ENCODE results near the gene PPM1M. TPM values are rescaled to one million over a fixed set of nuclear protein-coding genes. Genes with fewer than 3 reads are reported as not detected.

Gene PPM1M
- total and polyA plus RNA-seq, 2 donors (not counting 1 experiment from before 2014, with no cell fraction given), result 19.7 to 37.8 TPM

GRCh38 chr3:52229656-52230055 is 15.9 kb upstream of the PPM1M start:
- Histone ChIP-seq H4K20me1 (ENCODE audit: control insufficient read depth, extremely low read depth, insufficient read depth, low read length) (no peaks in the 10 kb centered on the region), H3K4me2 (ENCODE audit: extremely low read depth, insufficient read depth, low read length) (no peak overlapping the region), H3K4me1 (ENCODE audit: control insufficient read depth, extremely low read depth, insufficient read depth, low read length) (no peaks in the 10 kb centered on the region), H3K36me3 (ENCODE audit: control insufficient read depth, insufficient read depth, low read length) (peaks cover 40% of the 10 kb centered on the region), H3K79me2 (ENCODE audit: control insufficient read depth, insufficient read depth, low read length) (no peaks in the 10 kb centered on the region), H2AFZ (ENCODE audit: low read length) (no peak overlapping the region), H3K27ac (ENCODE audit: insufficient read depth, low read length) (no peak overlapping the region), H3K4me3 (replicated peaks in 1 of 4; ENCODE audit: control extremely low read depth in 1 of 4, insufficient read depth in 1 of 4, low read depth in 3 of 4, low read length in 4 of 4) (no peak overlapping the region), H3K27me3 (ENCODE audit: control insufficient read depth, insufficient read depth, low read length) (no peaks in the 10 kb centered on the region), H3K9me3 (ENCODE audit: control insufficient read depth, insufficient read depth, low read depth, low read length) (no peaks in the 10 kb centered on the region), H3K9ac (ENCODE audit: insufficient read depth, low read length) (no peak overlapping the region)
- no peak for DNase-seq (ENCODE audit: low read depth in 2 of 2)
- TF ChIP-seq EZH2 (IDR thresholded peaks at IDR 0.05; ENCODE audit: low read length, missing control alignments) (no peak), CTCF (conservative IDR thresholded peaks at IDR 0.05 in 1 of 2, IDR thresholded peaks at IDR 0.05 in 1 of 2; ENCODE audit: low read depth in 1 of 2, low read length in 2 of 2) (no peak)

- Histone ChIP-seq H3K27ac (ENCODE audit: insufficient read depth, low read length) (no peak overlapping the region), H3K4me3 (replicated peaks in 1 of 4; ENCODE audit: control extremely low read depth in 1 of 4, insufficient read depth in 1 of 4, low read depth in 3 of 4, low read length in 4 of 4) (no peak overlapping the region), H3K79me2 (ENCODE audit: control insufficient read depth, insufficient read depth, low read length) (peaks cover 2% of the 10 kb centered on the region), H3K9ac (ENCODE audit: insufficient read depth, low read length) (no peak overlapping the region), H3K27me3 (ENCODE audit: control insufficient read depth, insufficient read depth, low read length) (no peaks in the 10 kb centered on the region), H3K36me3 (ENCODE audit: control insufficient read depth, insufficient read depth, low read length) (peaks cover 40% of the 10 kb centered on the region), H3K4me1 (ENCODE audit: control insufficient read depth, extremely low read depth, insufficient read depth, low read length) (no peaks in the 10 kb centered on the region), H3K4me2 (ENCODE audit: extremely low read depth, insufficient read depth, low read length) (no peak overlapping the region), H2AFZ (ENCODE audit: low read length) (no peak overlapping the region), H4K20me1 (ENCODE audit: control insufficient read depth, extremely low read depth, insufficient read depth, low read length) (no peaks in the 10 kb centered on the region), H3K9me3 (ENCODE audit: control insufficient read depth, insufficient read depth, low read depth, low read length) (no peaks in the 10 kb centered on the region)
- no peak for DNase-seq (ENCODE audit: low read depth in 2 of 2)
- TF ChIP-seq EZH2 (IDR thresholded peaks at IDR 0.05; ENCODE audit: low read length, missing control alignments) (no peak), CTCF (conservative IDR thresholded peaks at IDR 0.05 in 1 of 2, IDR thresholded peaks at IDR 0.05 in 1 of 2; ENCODE audit: low read depth in 1 of 2, low read length in 2 of 2) (no peak)
Measured at GRCh38 chr3:52230461-52230860, 15.1 kb upstream of the PPM1M start.

GRCh38 chr3:52230889-52231499 is 14.6 kb upstream of the PPM1M start:
- no peak for DNase-seq (ENCODE audit: low read depth in 2 of 2)
- no peak overlapping the region for H3K4me3 ChIP-seq (replicated peaks in 1 of 4; ENCODE audit: control extremely low read depth in 1 of 4, insufficient read depth in 1 of 4, low read depth in 3 of 4, low read length in 4 of 4)
- H3K27me3 ChIP-seq (ENCODE audit: control insufficient read depth, insufficient read depth, low read length), result no peaks in the 10 kb centered on the region
- H2AFZ ChIP-seq (ENCODE audit: low read length), result no peak overlapping the region
- no peak overlapping the region for H3K27ac ChIP-seq (ENCODE audit: insufficient read depth, low read length)
- no peaks in the 10 kb centered on the region for H3K9me3 ChIP-seq (ENCODE audit: control insufficient read depth, insufficient read depth, low read depth, low read length)
- H3K36me3 ChIP-seq (ENCODE audit: control insufficient read depth, insufficient read depth, low read length), result peaks cover 40% of the 10 kb centered on the region
- no peaks in the 10 kb centered on the region for H4K20me1 ChIP-seq (ENCODE audit: control insufficient read depth, extremely low read depth, insufficient read depth, low read length)
- no peaks in the 10 kb centered on the region for H3K4me1 ChIP-seq (ENCODE audit: control insufficient read depth, extremely low read depth, insufficient read depth, low read length)
- peaks cover 6% of the 10 kb centered on the region for H3K79me2 ChIP-seq (ENCODE audit: control insufficient read depth, insufficient read depth, low read length)
- no peak overlapping the region for H3K9ac ChIP-seq (ENCODE audit: insufficient read depth, low read length)
- no peak overlapping the region for H3K4me2 ChIP-seq (ENCODE audit: extremely low read depth, insufficient read depth, low read length)
- TF ChIP-seq CTCF (conservative IDR thresholded peaks at IDR 0.05 in 1 of 2, IDR thresholded peaks at IDR 0.05 in 1 of 2; ENCODE audit: low read depth in 1 of 2, low read length in 2 of 2) (no peak), EZH2 (IDR thresholded peaks at IDR 0.05; ENCODE audit: low read length, missing control alignments) (no peak)
